Neural crest cell (in vitro differentiated cells): ENCODE measurements around the gene UBE2U. TPM values are rescaled to one million over a fixed set of nuclear protein-coding genes. Genes with fewer than 3 reads are reported as not detected.

Experiments
- DNase-seq: peaks from one replicate; pipeline ENCODE4 v3.0.0; 2021; ENCODE audit warnings: low read depth, mixed read lengths, low spot score
- H3K27ac Mint-ChIP-seq: one replicate; pipeline ENCODE4 v1.8.0; 2021; ENCODE audit warnings: mild to moderate bottlenecking, mixed read lengths; ENCODE audit not compliant: unreplicated experiment
- H3K27me3 Mint-ChIP-seq: 2 replicates; pipeline ENCODE4 v1.8.0; 2021; ENCODE audit warnings: low read depth, mild to moderate bottlenecking, mixed read lengths
- H3K36me3 Mint-ChIP-seq: 2 replicates; pipeline ENCODE4 v1.8.0; 2021; ENCODE audit warnings: low read depth, mild to moderate bottlenecking, mixed read lengths
- H3K4me1 Mint-ChIP-seq: 2 replicates; pipeline ENCODE4 v1.8.0; 2021; ENCODE audit warnings: mixed read lengths
- H3K4me3 Mint-ChIP-seq: one replicate; pipeline ENCODE4 v1.8.0; 2021; ENCODE audit warnings: mild to moderate bottlenecking, mixed read lengths
- H3K9me3 Mint-ChIP-seq: 2 replicates; pipeline ENCODE4 v1.8.0; 2021; ENCODE audit warnings: mixed read lengths
- total RNA-seq: library from RNA; stranded (reverse); gene quantifications from 2 replicates; pipeline ENCODE4 v1.2.1, GENCODE V29; 2021
- TF ChIP-seq, protein P1 (sequence below): fragments of 200-600 bp; sonication (generic); conservative IDR thresholded peaks from 2 replicates; pipeline ENCODE4 v1.5.0; 2021; ENCODE audit warnings: antibody characterized with exemption, mild to moderate bottlenecking

UBE2U gene
- total RNA-seq, 1 donor from 2014 or later = not detected

DNA sequence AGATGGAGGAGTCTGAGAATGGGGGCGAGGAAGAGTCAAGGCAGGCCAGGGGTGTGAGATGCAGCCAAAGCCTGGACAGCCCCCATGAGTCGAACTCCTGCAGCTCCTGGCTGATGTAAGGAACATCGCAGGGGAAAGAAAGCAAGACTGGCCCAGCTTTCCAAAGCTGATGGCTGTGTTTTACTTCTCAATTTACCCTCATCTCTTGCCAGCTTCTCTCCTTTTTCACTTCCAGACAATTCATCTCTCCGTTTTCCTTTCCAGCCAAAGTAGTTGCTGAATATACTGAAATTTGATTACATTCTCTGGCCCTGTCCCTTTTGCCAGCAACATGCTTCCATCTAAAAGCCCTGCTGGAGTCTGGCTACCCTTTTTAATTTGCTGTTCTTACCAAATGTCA, 40.0 kb upstream of the UBE2U start:
- Mint-ChIP-seq H3K27ac (no peak overlapping the region), H3K27me3 (no peaks in the 10 kb centered on the region), H3K9me3 (no peaks in the 10 kb centered on the region), H3K36me3 (peaks cover 8% of the 10 kb centered on the region), H3K4me3 (no peak overlapping the region), H3K4me1 (peaks cover 42% of the 10 kb centered on the region)
- TF ChIP-seq, protein P1, sequence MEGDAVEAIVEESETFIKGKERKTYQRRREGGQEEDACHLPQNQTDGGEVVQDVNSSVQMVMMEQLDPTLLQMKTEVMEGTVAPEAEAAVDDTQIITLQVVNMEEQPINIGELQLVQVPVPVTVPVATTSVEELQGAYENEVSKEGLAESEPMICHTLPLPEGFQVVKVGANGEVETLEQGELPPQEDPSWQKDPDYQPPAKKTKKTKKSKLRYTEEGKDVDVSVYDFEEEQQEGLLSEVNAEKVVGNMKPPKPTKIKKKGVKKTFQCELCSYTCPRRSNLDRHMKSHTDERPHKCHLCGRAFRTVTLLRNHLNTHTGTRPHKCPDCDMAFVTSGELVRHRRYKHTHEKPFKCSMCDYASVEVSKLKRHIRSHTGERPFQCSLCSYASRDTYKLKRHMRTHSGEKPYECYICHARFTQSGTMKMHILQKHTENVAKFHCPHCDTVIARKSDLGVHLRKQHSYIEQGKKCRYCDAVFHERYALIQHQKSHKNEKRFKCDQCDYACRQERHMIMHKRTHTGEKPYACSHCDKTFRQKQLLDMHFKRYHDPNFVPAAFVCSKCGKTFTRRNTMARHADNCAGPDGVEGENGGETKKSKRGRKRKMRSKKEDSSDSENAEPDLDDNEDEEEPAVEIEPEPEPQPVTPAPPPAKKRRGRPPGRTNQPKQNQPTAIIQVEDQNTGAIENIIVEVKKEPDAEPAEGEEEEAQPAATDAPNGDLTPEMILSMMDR = no peak
- DNase-seq = no peak

DNA sequence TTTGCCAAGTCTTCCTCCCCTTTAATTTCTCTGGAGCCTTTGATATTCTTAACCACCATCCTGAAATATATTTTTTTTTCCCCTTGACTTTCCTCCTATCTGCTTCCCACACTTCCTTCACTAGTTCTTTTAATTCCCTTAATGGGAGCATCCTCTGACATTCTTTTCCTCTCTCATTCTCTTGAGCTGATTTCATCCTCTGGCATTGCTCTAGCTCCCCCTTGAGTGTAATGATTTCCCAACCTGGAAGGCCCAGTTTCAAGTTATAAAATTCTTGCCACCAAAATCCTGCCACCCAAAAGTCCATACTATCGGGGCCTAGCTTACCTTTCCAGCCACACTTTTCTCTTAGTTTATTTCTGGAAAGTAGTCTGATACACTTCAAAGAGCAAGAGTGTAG, 39.5 kb upstream of the UBE2U start:
- no peak overlapping the region for H3K27ac Mint-ChIP-seq
- peaks cover under 1% of the 10 kb centered on the region for H3K9me3 Mint-ChIP-seq
- no peaks in the 10 kb centered on the region for H3K27me3 Mint-ChIP-seq
- TF ChIP-seq, protein P1 = peak; percentile 49
- H3K4me3 Mint-ChIP-seq = no peak overlapping the region
- H3K4me1 Mint-ChIP-seq = peaks cover 39% of the 10 kb centered on the region
- DNase-seq = no peak
- H3K36me3 Mint-ChIP-seq = peaks cover 8% of the 10 kb centered on the region

DNA sequence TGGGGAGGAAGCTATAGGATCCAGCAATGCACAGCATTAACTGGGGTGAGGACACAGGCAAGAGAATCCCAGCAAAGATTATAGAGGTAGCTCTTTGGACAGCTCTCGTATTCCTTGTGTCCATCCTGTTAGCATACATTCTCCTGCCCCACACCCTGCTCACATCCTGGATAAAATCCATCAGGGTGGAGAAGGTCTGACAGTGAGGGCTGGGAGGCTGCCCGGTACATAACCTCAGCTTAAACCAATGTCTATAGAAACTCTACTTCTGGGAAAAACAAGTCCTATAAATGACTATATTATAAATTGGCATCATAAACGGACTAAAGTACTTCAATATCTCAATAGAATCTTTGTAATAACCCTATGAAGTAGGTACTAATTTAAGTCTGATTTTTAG, 36.8 kb upstream of the UBE2U start:
- Mint-ChIP-seq H3K27ac (no peak overlapping the region), H3K9me3 (peaks cover 2% of the 10 kb centered on the region), H3K27me3 (no peaks in the 10 kb centered on the region), H3K36me3 (peaks cover 23% of the 10 kb centered on the region), H3K4me3 (no peak overlapping the region), H3K4me1 (peaks cover 14% of the 10 kb centered on the region)
- TF ChIP-seq, protein P1 = no peak
- no peak for DNase-seq

DNA sequence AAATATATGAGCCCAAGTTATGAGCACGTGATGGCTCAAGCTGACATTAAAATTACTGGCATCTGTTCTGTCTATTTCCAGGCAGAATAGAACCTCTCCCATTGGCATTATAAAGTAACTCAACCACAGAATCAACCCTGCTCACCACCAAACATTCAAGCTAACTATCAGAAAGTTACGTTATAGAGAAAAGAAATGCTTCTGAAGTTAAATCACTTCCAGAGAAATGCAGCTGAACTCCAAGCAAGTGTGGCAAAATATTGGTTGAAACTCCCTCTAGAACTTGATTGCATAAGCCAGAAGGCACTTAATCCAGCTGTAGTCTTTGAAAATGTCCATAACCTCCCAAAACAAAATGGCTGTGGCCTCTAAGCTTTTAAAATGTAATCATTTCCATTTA, 36.2 kb upstream of the UBE2U start:
- Mint-ChIP-seq H3K27ac (no peak overlapping the region), H3K4me3 (no peak overlapping the region), H3K36me3 (peaks cover 23% of the 10 kb centered on the region), H3K27me3 (no peaks in the 10 kb centered on the region), H3K4me1 (peaks cover 9% of the 10 kb centered on the region), H3K9me3 (peaks cover 2% of the 10 kb centered on the region)
- TF ChIP-seq, protein P1 = no peak
- DNase-seq = no peak

DNA sequence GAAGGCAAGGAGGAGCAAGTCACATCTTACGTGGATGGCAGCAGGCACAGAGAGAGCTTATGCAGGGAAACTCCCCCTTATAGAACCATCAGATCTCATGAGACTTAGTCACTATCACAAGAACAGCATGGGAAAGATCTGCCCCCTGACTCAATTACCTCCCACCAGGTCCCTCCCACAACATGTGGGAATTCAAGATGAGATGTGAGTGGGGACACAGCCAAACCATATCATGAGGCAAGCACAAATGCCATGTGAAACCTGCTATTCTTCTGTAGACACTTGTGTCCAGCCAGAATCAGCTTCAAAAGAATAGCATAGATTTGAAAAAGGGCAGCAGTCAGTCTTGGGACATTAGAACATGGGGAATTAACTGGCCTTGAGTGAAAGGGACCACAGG, 32.2 kb upstream of the UBE2U start:
- Mint-ChIP-seq H3K27me3 (no peaks in the 10 kb centered on the region), H3K4me1 (no peaks in the 10 kb centered on the region), H3K27ac (no peak overlapping the region), H3K36me3 (peaks cover 23% of the 10 kb centered on the region), H3K9me3 (peaks cover 2% of the 10 kb centered on the region), H3K4me3 (no peak overlapping the region)
- DNase-seq = no peak
- TF ChIP-seq, protein P1 = no peak

DNA sequence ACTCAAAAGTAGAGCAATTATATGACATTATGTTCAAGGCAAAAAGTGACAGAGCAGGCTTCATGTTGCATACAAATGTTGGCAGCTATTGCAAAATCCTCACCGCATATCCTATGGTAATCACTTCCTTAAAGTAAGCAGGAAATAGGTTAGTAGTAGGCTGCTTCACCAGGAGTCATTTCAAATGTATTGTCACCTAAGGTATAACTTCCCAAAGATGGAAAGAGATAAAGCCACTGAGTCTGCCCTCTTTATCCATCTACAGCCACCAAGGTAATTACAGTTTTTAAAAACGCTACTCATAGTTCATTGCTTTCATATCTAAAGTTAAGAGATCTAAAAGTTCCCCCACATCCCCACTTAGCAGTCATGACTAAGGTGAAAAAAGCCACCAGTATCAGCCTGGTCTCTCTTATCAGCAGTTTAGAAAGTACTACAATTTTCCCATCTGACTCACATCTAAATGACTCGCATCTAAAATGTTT, 31.6 kb upstream of the UBE2U start:
- TF ChIP-seq, protein P1 = no peak
- Mint-ChIP-seq H3K9me3 (peaks cover 2% of the 10 kb centered on the region), H3K36me3 (peaks cover 25% of the 10 kb centered on the region), H3K27ac (no peak overlapping the region), H3K27me3 (no peaks in the 10 kb centered on the region), H3K4me1 (no peaks in the 10 kb centered on the region), H3K4me3 (no peak overlapping the region)
- no peak for DNase-seq
